Colonic mucosa (tissue), 4 donors: Measurements from ENCODE around the gene PCID2. TPM values are rescaled to one million over a fixed set of nuclear protein-coding genes. Genes with fewer than 3 reads are reported as not detected.

ENCODE experiments used
- DNase-seq: peaks from one replicate; pipeline ENCODE4 v3.0.0-alpha.2; 2020
- H3K27ac ChIP-seq: fragments of 200-600 bp; one replicate; pipeline ENCODE4 v1.8.0; 2021
- H3K27me3 ChIP-seq: fragments of 200-600 bp; one replicate; pipeline ENCODE4 v1.8.0; 2021
- H3K36me3 ChIP-seq: fragments of 200-600 bp; one replicate; pipeline ENCODE4 v1.8.0; 2021
- H3K4me1 ChIP-seq: fragments of 200-600 bp; one replicate; pipeline ENCODE4 v1.8.0; 2021; ENCODE audit warnings: mild to moderate bottlenecking
- H3K4me3 ChIP-seq: fragments of 200-600 bp; one replicate; pipeline ENCODE4 v1.8.0; 2021
- H3K9ac ChIP-seq, 2 donors: one replicate each; pipeline ENCODE4 v1.7.0; 2013; ENCODE audit warnings: control low read depth in 2 of 2, low read depth in 2 of 2, low read length in 2 of 2
- H3K9me3 ChIP-seq: fragments of 200-600 bp; one replicate; pipeline ENCODE4 v1.8.0; 2021
- CTCF ChIP-seq: fragments of 200-600 bp; IDR thresholded peaks from one replicate; pipeline ENCODE4 v1.8.0; 2022; ENCODE audit warnings: antibody characterized with exemption, mild to moderate bottlenecking
- intact Hi-C: fragments of 100-400 bp; cut with DNase I; formaldehyde crosslinking; loops from one replicate; pipeline ENCODE4 v1.14.1; 2022
- total RNA-seq, 2 donors: library from RNA; stranded (reverse); fragmentation: NEBNext Ultra II Directional in 1 of 2; extraction: Animal tissue kit (Norgen Biotek cat#: 25700) in 1 of 2; gene quantifications; one replicate each; pipeline ENCODE4 v1.2.1, GENCODE V29; 2021
- donor health status: healthy.
- donor health status: DM: no; HTN: no; CAD: no.
- donor health status: DM: no; HTN: no; CAD: no.

Gene PCID2
- total RNA-seq, 2 donors from 2014 or later = 23.4 to 40.2 TPM

GRCh38 chr13:113153810-113154748 is 54.4 kb downstream of the PCID2 start:
- Histone ChIP-seq H3K36me3 (no peaks in the 10 kb centered on the region), H3K4me3 (peak overlapping the region; percentile 34), H3K27ac (no peak overlapping the region), H3K9me3 (no peaks in the 10 kb centered on the region), H3K9ac (peak overlapping the region; percentile 54 to 65), H3K4me1 (peaks cover 5% of the 10 kb centered on the region), H3K27me3 (no peaks in the 10 kb centered on the region)
- TF ChIP-seq CTCF = no peak
- intact Hi-C loops = no loop called here
- DNase-seq = peak; percentile 88

- H3K9ac ChIP-seq = peak overlapping the region; percentile 54 to 65
- no peaks in the 10 kb centered on the region for H3K27me3 ChIP-seq
- H3K4me1 ChIP-seq = peaks cover 5% of the 10 kb centered on the region
- TF ChIP-seq CTCF = no peak
- no peak overlapping the region for H3K27ac ChIP-seq
- no peaks in the 10 kb centered on the region for H3K36me3 ChIP-seq
- H3K9me3 ChIP-seq = no peaks in the 10 kb centered on the region
- DNase-seq = peak; percentile 56
- H3K4me3 ChIP-seq = peak overlapping the region; percentile 34
- intact Hi-C loops = no loop called here
Observed at GRCh38 chr13:113152984-113153809, 55.3 kb downstream of the PCID2 start.

GRCh38 chr13:113152691-113152983 is 55.8 kb downstream of the PCID2 start:
- Histone ChIP-seq H3K9ac (peak overlapping the region; percentile 51 to 65), H3K9me3 (no peaks in the 10 kb centered on the region), H3K4me3 (peak overlapping the region; percentile 34), H3K4me1 (peaks cover 5% of the 10 kb centered on the region), H3K27ac (no peak overlapping the region), H3K27me3 (no peaks in the 10 kb centered on the region), H3K36me3 (no peaks in the 10 kb centered on the region)
- no peak for TF ChIP-seq CTCF
- intact Hi-C loops = no loop called here
- no peak for DNase-seq

GRCh38 chr13:113151745-113152690 is 56.5 kb downstream of the PCID2 start:
- Histone ChIP-seq H3K27ac (no peak overlapping the region), H3K36me3 (no peaks in the 10 kb centered on the region), H3K4me1 (peaks cover 5% of the 10 kb centered on the region), H3K4me3 (no peak overlapping the region), H3K9me3 (no peaks in the 10 kb centered on the region), H3K9ac (no peak overlapping the region), H3K27me3 (no peaks in the 10 kb centered on the region)
- TF ChIP-seq CTCF = no peak
- no peak for DNase-seq
- intact Hi-C loops = no loop called here
